NCI-H187 treated with DMSO at 0.1 percent for 48 hours (cell line): ENCODE measurements around the gene ATG4C.
"Not testable (repeated sequence)": the region's sequence is repeated elsewhere in the genome, so short reads cannot be mapped to it uniquely, and the experiment has no call there.

Experiments used
- DNase-seq: peaks from one replicate; lab custom pipeline; 2025; lab: John Stamatoyannopoulos, UW

The ATG4C gene

GRCh38 chr1:62774971-62775595, 8.8 kb upstream of the ATG4C start:
- DNase-seq = no peak

- DNase-seq = no peak
Measured at GRCh38 chr1:62778208-62778607, 5.7 kb upstream of the ATG4C start.

GRCh38 chr1:62781841-62782543, 1.9 kb upstream of the ATG4C start:
- DNase-seq = no peak

GRCh38 chr1:62782544-62783212, 1.3 kb upstream of the ATG4C start:
- not testable (repeated sequence) for DNase-seq

GRCh38 chr1:62784509-62785365, 805 bp downstream of the ATG4C start:
- DNase-seq = peak; percentile 5

- no peak for DNase-seq
Measured at GRCh38 chr1:62790716-62791115, 6.8 kb downstream of the ATG4C start.

- no peak for DNase-seq
Measured at GRCh38 chr1:62794053-62794452, 10.1 kb downstream of the ATG4C start.

- no peak for DNase-seq
Measured at GRCh38 chr1:62796221-62796620, 12.3 kb downstream of the ATG4C start.

GRCh38 chr1:62799688-62800087, 15.8 kb downstream of the ATG4C start:
- DNase-seq = no peak

GRCh38 chr1:62800281-62800680, 16.3 kb downstream of the ATG4C start:
- DNase-seq = no peak

GRCh38 chr1:62800825-62801306, 16.9 kb downstream of the ATG4C start:
- DNase-seq = no peak

- no peak for DNase-seq
Measured at GRCh38 chr1:62809788-62810187, 25.9 kb downstream of the ATG4C start.

- no peak for DNase-seq
Measured at GRCh38 chr1:62810420-62811274, 26.7 kb downstream of the ATG4C start.

- DNase-seq = no peak
Measured at GRCh38 chr1:62823556-62823955, 39.6 kb downstream of the ATG4C start.

- no peak for DNase-seq
Measured at GRCh38 chr1:62826901-62827300, 43.0 kb downstream of the ATG4C start.

GRCh38 chr1:62827786-62828185, 43.9 kb downstream of the ATG4C start:
- not testable (repeated sequence) for DNase-seq

GRCh38 chr1:62832276-62832675, 48.3 kb downstream of the ATG4C start:
- DNase-seq = no peak

GRCh38 chr1:62833529-62833928, 49.6 kb downstream of the ATG4C start:
- no peak for DNase-seq

GRCh38 chr1:62834400-62834961, 50.5 kb downstream of the ATG4C start:
- DNase-seq = no peak

- no peak for DNase-seq
Measured at GRCh38 chr1:62836856-62837540, 53.1 kb downstream of the ATG4C start.
